ENCODE results near the gene CMTM8. TPM values are rescaled to one million over a fixed set of nuclear protein-coding genes. Genes with fewer than 3 reads are reported as not detected.

The CMTM8 gene
- total RNA-seq, 1 donor from 2014 or later: 0.41 TPM

- DNase-seq (ENCODE audit: low spot score in 2 of 2): no peak
- FAIRE-seq: no peak
Measured at GRCh38 chr3:32325927-32326326, 87.4 kb downstream of the CMTM8 start.

DNA sequence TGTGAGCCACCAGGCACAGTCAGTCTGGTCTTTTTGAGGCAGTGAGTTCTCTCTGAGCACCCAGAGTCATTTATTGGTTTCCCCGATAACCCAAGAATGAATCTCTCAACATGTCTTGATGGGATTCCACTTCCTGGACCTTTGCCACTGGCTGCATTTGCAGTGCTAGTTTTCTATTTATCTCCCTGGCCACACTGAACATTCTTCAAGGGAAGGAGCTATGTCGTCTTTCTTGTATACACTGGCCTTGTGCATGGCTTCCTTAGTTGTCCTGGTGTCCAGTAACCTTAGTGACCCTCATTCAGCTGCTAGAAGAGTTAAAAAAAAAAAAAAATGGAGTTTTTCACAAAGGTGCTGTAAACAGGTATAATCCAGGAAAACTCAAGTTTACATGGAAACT lies 88.3 kb downstream of the CMTM8 start:
- DNase-seq (ENCODE audit: low spot score in 2 of 2): no peak
- FAIRE-seq: no peak

DNA sequence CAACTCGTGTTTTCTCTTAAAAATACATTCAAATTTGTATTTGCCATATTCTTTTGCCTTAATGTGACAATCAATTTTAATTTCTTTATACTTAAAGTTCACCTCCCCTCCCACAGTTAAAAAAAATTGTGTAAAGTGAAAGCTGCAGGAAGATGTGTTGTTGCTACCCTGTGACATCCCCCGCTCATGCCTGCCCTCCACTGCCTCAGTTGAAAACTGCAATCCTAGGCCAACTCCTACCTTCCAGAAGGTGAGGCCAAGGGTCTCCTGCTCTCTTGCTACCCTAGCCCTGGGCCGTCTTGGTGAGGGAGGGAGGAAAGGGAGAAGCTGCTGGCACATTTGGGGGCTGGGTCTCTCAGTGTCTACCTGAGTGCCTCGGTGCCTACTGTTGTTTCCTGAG lies 96.2 kb downstream of the CMTM8 start:
- FAIRE-seq (no peak), DNase-seq (ENCODE audit: low spot score in 2 of 2) (no peak)

- FAIRE-seq: no peak
- no peak for DNase-seq (ENCODE audit: low spot score in 2 of 2)
Measured at GRCh38 chr3:32335365-32336112, 97.1 kb downstream of the CMTM8 start.

DNA sequence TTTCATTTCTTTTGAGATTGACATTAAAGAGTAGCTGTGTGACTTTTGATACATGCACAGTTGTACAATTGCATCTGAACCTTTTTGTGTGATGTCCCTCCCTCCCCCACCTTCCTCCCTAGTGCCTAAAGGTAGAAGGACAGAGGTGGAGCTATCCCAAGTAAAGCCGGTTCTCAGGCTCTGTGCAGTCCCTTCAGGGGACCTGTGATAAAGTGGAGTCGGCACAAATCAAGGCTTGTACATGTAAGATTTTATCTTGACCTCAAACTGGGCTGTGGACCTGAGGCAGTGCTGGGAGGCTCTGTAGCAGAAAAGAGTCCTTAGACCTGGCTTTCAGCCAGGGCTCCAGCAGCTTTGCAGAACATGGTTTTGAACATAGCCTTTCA lies 97.6 kb downstream of the CMTM8 start:
- no peak for FAIRE-seq
- DNase-seq (ENCODE audit: low spot score in 2 of 2): no peak

GRCh38 chr3:32337505-32337904 lies 99.0 kb downstream of the CMTM8 start:
- FAIRE-seq (no peak), DNase-seq (ENCODE audit: low spot score in 2 of 2) (no peak)

GRCh38 chr3:32340039-32340438 lies 101.6 kb downstream of the CMTM8 start:
- DNase-seq (ENCODE audit: low spot score in 2 of 2) (peak; percentile 13 to 62), FAIRE-seq (no peak)

DNA sequence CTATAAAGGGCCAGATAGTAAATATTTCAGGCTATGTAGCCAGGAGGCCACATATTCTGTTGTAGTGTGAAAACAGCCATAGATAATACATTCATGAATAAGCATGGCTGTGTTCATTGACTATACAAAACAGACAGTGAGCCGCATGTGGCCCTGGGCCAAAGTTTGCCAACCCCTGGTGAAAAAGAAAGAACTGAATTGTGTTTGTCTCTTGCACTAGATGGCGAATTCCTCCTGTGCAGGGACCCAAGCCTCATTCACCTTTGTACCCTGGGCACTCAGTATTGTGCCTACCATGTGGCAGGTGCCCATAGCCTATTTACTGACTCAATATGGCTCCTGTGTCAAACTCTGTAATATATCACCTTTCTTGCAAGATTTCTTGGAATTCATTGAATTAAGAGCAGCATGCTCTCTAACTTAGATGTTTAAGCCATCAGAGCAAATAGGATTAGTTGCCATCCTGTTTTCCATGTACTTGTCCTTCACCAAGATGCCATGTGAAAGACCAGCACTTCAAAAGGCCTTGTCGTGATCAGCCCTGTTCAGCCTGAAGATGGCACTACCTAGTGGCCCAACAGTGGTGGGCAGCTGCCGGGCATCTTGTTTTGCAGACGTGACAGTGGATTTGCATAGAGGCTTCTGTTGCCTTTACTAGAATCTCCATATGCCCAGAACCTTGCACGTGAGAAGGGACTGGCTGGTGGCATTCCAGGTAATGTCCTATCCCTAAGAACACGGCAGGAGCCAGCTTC lies 102.3 kb downstream of the CMTM8 start:
- no peak for FAIRE-seq
- no peak for DNase-seq (ENCODE audit: low spot score in 2 of 2)

DNA sequence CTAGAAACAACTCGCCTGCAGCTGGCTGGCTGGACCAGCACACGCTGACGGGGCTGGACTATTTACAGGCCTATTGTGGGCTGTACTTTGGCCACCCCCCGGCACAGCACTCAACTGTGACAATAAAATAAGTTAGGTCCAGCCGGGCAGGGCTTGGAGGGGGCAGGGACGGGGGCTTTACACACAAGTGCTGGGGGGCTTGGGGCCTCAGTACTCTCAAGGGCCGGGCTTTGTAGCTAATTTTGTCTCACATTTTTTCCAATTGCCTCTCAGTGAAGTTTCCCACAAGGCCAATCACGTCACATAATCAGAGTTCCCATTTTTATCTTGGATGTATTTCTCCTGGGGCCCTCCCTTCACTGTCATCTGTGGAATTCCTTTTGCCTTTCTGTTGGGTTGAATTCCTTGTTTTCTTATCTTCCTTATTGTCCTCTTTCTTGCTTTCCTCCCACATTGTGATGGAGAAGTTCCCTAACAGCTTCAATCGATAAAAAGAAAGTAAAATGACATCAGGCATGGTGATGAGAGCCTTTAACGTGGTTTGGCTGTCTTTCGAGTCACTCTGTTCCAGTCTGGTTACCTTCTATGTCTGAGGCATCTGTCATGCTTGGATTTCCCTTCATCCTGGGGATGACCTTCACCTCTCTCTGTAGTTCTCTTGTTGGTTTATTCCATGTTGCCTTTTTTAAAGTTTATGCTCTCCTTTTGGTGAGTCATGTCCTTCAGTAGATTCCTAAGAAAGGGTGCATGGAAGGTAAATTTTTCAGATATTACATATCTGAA lies 109.1 kb downstream of the CMTM8 start:
- FAIRE-seq (no peak), DNase-seq (ENCODE audit: low spot score in 2 of 2) (no peak)

DNA sequence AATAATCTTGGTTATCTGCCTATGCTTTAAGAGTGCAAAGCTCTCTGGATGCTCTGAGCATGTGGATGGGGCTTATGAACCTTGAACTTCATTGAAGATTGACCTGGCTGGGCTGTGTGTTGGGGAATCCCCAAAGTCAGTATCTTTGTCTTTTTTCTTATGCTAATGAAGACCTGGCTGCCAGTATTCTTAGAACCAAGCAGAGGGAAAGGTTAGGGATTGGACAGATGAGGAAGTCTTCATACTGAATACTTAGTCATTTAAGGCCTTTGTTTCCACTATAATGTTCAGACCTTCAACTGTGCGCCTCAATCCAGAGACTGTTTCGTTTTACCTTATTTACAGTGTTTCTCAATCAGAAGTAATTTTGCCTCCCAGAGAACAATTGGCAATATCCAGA lies 110.7 kb downstream of the CMTM8 start:
- DNase-seq (ENCODE audit: low spot score in 2 of 2) (no peak), FAIRE-seq (no peak)

DNA sequence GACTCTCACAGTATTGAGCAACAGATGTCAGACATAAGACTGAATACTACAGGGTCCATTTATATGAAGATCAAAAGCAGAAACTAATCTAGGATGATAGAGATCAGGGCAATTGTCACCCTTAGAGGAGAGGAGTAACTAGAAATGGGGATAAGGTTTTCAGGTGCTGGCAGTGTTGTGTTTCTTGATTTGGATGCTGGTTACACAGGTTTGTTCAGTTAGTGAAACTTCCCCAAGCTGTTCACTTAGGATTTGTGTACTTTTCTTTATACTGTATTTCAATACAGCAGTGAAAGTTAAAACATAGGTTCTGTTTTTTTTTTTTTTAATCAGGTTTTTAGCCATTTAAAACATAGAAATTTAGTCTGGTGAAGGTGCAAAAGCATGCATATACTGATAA lies 114.1 kb downstream of the CMTM8 start:
- no peak for FAIRE-seq
- DNase-seq (ENCODE audit: low spot score in 2 of 2): no peak

DNA sequence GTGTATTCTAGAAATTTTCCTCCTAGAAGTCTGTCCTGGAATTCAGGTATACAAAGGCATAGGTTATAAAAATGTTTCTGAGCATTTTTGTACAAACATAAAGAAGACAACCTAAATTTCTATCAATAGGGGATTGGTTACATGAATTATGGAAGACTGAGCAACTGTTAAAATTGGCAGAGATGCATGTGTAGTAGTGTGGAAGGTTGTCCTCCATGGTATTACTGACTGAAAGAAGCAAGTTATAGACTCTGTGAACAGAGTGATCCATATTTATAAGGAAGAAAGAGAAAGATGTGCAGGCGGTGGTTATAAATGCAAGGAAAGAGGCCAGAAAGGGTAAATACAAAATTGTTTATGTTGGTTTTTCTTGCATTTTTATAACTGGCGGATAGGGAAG lies 114.9 kb downstream of the CMTM8 start:
- DNase-seq (ENCODE audit: low spot score in 2 of 2) (no peak), FAIRE-seq (no peak)

DNA sequence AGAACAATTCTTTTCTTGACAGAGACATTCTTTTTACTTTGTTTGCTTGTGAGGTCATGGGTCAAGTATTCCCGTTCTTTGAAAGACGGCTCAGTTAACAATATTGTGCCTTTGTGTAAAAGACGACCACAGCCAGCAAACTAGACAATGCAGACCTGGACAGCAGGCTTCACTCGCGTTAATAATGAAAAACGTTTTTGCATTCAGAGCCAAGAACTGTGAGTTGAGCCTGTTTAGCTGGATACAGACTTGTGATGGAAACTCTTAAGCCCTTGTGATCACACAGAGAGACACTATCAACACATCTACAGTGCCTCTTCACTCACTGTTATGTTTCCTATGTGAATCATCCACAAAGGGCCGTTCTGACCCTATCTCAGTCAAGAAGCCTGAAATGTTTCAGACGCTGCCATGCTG lies 115.9 kb downstream of the CMTM8 start:
- FAIRE-seq (no peak), DNase-seq (ENCODE audit: low spot score in 2 of 2) (no peak)

GRCh38 chr3:32355751-32356291 lies 117.3 kb downstream of the CMTM8 start:
- FAIRE-seq (no peak), DNase-seq (ENCODE audit: low spot score in 2 of 2) (no peak)

GRCh38 chr3:32359766-32360492 lies 121.4 kb downstream of the CMTM8 start:
- no peak for DNase-seq (ENCODE audit: low spot score in 2 of 2)
- FAIRE-seq: no peak

DNA sequence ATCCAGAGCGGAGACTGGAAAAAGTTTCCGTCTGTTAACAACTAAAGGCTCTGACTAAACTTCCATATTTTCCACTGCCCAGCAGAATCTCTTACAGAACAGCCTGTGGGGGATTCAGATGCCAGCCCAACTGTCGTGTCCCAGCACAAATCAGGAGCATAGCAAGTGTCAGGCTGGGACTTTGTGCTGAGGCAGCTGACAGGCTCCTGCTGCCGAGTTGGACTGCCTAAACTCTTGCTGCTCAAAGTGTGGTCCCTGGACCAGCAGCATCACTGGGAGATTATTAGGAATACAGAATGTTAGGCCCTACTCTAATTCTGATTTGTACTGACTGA lies 122.0 kb downstream of the CMTM8 start:
- no peak for FAIRE-seq
- DNase-seq (ENCODE audit: low spot score in 2 of 2): no peak

DNA sequence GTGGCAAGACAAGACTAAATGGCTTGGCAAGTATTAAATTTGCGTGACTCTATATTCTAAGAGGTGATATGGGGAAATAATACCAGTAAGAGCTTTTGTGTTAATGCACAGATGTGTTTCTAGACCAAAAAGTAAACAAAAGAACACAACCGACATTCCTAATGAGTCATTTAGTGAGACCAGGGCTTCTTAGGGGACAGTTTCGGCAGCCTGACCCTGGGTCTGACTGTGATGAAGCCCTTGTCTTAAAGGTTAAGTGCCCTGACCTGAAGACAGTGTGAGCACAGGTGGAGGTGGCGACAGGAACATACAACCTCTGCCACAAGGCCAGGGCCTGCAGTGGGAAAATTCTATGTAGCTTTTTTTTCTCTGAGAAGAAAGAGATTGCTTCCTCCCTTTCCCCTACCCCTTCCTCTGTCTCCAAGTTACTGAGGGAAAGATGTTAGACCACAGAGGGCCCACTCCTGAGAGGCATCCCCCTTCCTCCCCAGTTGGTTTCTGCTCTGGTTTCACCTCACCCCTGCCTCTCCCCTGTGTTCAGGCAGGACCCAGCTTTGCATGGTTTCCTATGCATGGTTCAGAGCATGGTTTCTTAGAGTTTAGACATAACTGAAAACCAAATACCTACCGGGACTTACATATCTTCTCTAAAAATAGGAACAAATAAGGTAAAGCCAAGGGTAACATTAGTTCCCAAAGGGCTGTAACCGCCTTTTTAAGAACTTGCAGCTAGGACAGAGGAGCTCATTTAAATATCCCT lies 128.3 kb downstream of the CMTM8 start:
- FAIRE-seq: no peak
- DNase-seq (ENCODE audit: low spot score in 2 of 2): no peak

DNA sequence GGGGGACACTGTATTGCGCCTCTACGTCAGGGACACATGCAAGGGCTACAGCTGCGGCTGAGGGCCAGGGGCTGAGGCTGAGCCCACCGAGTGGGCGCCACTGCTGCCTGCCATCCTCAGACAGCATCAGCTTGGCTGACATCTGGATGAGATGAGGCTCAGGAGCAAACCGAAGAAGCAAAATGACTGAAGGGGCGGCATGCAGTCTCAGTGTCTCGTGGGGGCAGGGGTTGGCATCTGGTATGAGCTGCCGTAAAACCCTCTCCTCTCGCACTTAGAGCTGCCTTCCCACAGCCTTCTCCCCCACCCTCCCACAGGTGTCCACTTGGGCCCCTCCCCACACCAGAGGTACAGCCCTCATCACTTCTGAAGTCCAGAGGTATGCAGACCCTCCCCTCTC lies 129.0 kb downstream of the CMTM8 start:
- no peak for DNase-seq (ENCODE audit: low spot score in 2 of 2)
- no peak for FAIRE-seq

GRCh38 chr3:32371461-32372212 lies 133.2 kb downstream of the CMTM8 start:
- DNase-seq (ENCODE audit: low spot score in 2 of 2): no peak
- no peak for FAIRE-seq

All from frontal cortex (tissue), 4 donors.